Karpas-422 (cell line): ENCODE results near the gene PDE11A. TPM values are rescaled to one million over a fixed set of nuclear protein-coding genes. Genes with fewer than 3 reads are reported as not detected.

Experiments
- DNase-seq: peaks from one replicate; pipeline ENCODE4 v3.0.0-alpha.2; 2015
- H2AFZ ChIP-seq: fragments of 200-600 bp; sonication (generic); 2 replicates; pipeline ENCODE4 v1.6.1; 2014; ENCODE audit warnings: antibody characterized with exemption, low read length, mixed read lengths
- H3K27ac ChIP-seq: fragments of 200-600 bp; sonication (generic); 2 replicates; pipeline ENCODE4 v1.5.1; 2014; ENCODE audit warnings: mild to moderate bottlenecking, low read length, moderate library complexity
- H3K27me3 ChIP-seq: fragments of 200-600 bp; sonication (generic); 2 replicates; pipeline ENCODE4 v1.6.1; 2014; ENCODE audit warnings: low read length, mixed read lengths
- H3K36me3 ChIP-seq: fragments of 200-600 bp; sonication (generic); 2 replicates; pipeline ENCODE4 v1.6.1; 2014; ENCODE audit warnings: low read length, mixed read lengths; ENCODE audit not compliant: insufficient read depth
- H3K4me1 ChIP-seq: fragments of 200-600 bp; sonication (generic); 2 replicates; pipeline ENCODE4 v1.6.1; 2014; ENCODE audit warnings: mild to moderate bottlenecking, low read length, mixed read lengths
- H3K4me2 ChIP-seq: fragments of 200-600 bp; sonication (generic); 2 replicates; pipeline ENCODE4 v1.6.1; 2014; ENCODE audit warnings: low read length, low read depth, mild to moderate bottlenecking; ENCODE audit not compliant: poor library complexity, severe bottlenecking
- H3K4me3 ChIP-seq: fragments of 200-600 bp; sonication (generic); 2 replicates; pipeline ENCODE4 v1.5.1; 2014; ENCODE audit warnings: mild to moderate bottlenecking, antibody characterized with exemption, low read length, mixed read lengths
- H3K79me2 ChIP-seq: fragments of 200-600 bp; sonication (generic); 2 replicates; pipeline ENCODE4 v1.6.1; 2014; ENCODE audit warnings: mild to moderate bottlenecking, low read length, mixed read lengths
- H3K9ac ChIP-seq: fragments of 200-600 bp; sonication (generic); 2 replicates; pipeline ENCODE4 v1.6.0; 2014; ENCODE audit warnings: low read length
- H3K9me2 ChIP-seq: fragments of 200-600 bp; sonication (generic), shearing (Covaris generic); replicated peaks from 2 replicates; pipeline ENCODE4 v1.6.0; 2014; ENCODE audit warnings: mild to moderate bottlenecking, low read length, moderate library complexity; ENCODE audit not compliant: insufficient read depth
- H3K9me3 ChIP-seq: fragments of 300-700, 200-600 bp; sonication (generic); 2 replicates; pipeline ENCODE4 v1.6.1; 2014; ENCODE audit warnings: low read length, mixed read lengths
- H4K20me1 ChIP-seq: fragments of 200-600 bp; sonication (generic); 2 replicates; pipeline ENCODE4 v1.6.1; 2014; ENCODE audit warnings: mild to moderate bottlenecking, antibody characterized with exemption, low read length, low read depth; ENCODE audit not compliant: insufficient read depth
- total RNA-seq: library from RNA; depleted of rRNA; stranded (reverse); fragments of >200 nt; shearing (Covaris generic); gene quantifications from 2 replicates; pipeline ENCODE4 v1.2.3, GENCODE V29; 2014; ENCODE audit warnings: low replicate concordance

The PDE11A gene
- total RNA-seq, 1 experiment from 2014 or later, result 0.52 TPM

GRCh38 chr2:177692783-177693269 lies 379.8 kb downstream of the PDE11A start:
- H3K79me2 ChIP-seq, result no peaks in the 10 kb centered on the region
- no peaks in the 10 kb centered on the region for H3K4me1 ChIP-seq
- no peaks in the 10 kb centered on the region for H4K20me1 ChIP-seq
- no peak overlapping the region for H3K4me2 ChIP-seq
- no peak overlapping the region for H3K9ac ChIP-seq
- H3K4me3 ChIP-seq, result no peak overlapping the region
- no peak for DNase-seq
- H3K36me3 ChIP-seq, result no peaks in the 10 kb centered on the region
- no peak overlapping the region for H2AFZ ChIP-seq
- H3K9me3 ChIP-seq, result no peaks in the 10 kb centered on the region
- no peaks in the 10 kb centered on the region for H3K9me2 ChIP-seq
- no peaks in the 10 kb centered on the region for H3K27me3 ChIP-seq
- no peak overlapping the region for H3K27ac ChIP-seq

- no peaks in the 10 kb centered on the region for H3K4me1 ChIP-seq
- H3K27me3 ChIP-seq, result no peaks in the 10 kb centered on the region
- H3K4me3 ChIP-seq, result no peak overlapping the region
- H3K36me3 ChIP-seq, result no peaks in the 10 kb centered on the region
- no peaks in the 10 kb centered on the region for H3K79me2 ChIP-seq
- DNase-seq, result no peak
- H4K20me1 ChIP-seq, result no peaks in the 10 kb centered on the region
- H3K9me3 ChIP-seq, result no peaks in the 10 kb centered on the region
- H3K4me2 ChIP-seq, result no peak overlapping the region
- H3K9me2 ChIP-seq, result no peaks in the 10 kb centered on the region
- H3K9ac ChIP-seq, result no peak overlapping the region
- H2AFZ ChIP-seq, result no peak overlapping the region
- no peak overlapping the region for H3K27ac ChIP-seq
Measured at GRCh38 chr2:177692042-177692782, 380.4 kb downstream of the PDE11A start.

- Histone ChIP-seq H3K9me2 (no peaks in the 10 kb centered on the region), H3K27ac (no peak overlapping the region), H3K36me3 (no peaks in the 10 kb centered on the region), H3K4me3 (no peak overlapping the region), H3K4me2 (no peak overlapping the region), H3K79me2 (no peaks in the 10 kb centered on the region), H3K4me1 (no peaks in the 10 kb centered on the region), H3K9me3 (no peaks in the 10 kb centered on the region), H3K27me3 (no peaks in the 10 kb centered on the region), H4K20me1 (no peaks in the 10 kb centered on the region), H3K9ac (no peak overlapping the region), H2AFZ (no peak overlapping the region)
- DNase-seq, result no peak
Measured at GRCh38 chr2:177691177-177691576, 381.4 kb downstream of the PDE11A start.

GRCh38 chr2:177689623-177690022 lies 383.0 kb downstream of the PDE11A start:
- Histone ChIP-seq H2AFZ (no peak overlapping the region), H3K9ac (no peak overlapping the region), H3K27ac (no peak overlapping the region), H4K20me1 (no peaks in the 10 kb centered on the region), H3K9me3 (no peaks in the 10 kb centered on the region), H3K79me2 (no peaks in the 10 kb centered on the region), H3K36me3 (no peaks in the 10 kb centered on the region), H3K4me1 (no peaks in the 10 kb centered on the region), H3K4me3 (no peak overlapping the region), H3K27me3 (no peaks in the 10 kb centered on the region), H3K9me2 (no peaks in the 10 kb centered on the region), H3K4me2 (no peak overlapping the region)
- DNase-seq, result no peak

GRCh38 chr2:177688844-177689243 lies 383.7 kb downstream of the PDE11A start:
- Histone ChIP-seq H3K9ac (no peak overlapping the region), H3K4me1 (no peaks in the 10 kb centered on the region), H3K9me2 (no peaks in the 10 kb centered on the region), H3K4me3 (no peak overlapping the region), H3K79me2 (no peaks in the 10 kb centered on the region), H4K20me1 (no peaks in the 10 kb centered on the region), H3K9me3 (no peaks in the 10 kb centered on the region), H3K27me3 (no peaks in the 10 kb centered on the region), H3K36me3 (no peaks in the 10 kb centered on the region), H3K4me2 (no peak overlapping the region), H3K27ac (no peak overlapping the region), H2AFZ (no peak overlapping the region)
- DNase-seq, result no peak

- no peak overlapping the region for H3K27ac ChIP-seq
- H3K79me2 ChIP-seq, result no peaks in the 10 kb centered on the region
- H3K4me2 ChIP-seq, result no peak overlapping the region
- H3K9me3 ChIP-seq, result no peaks in the 10 kb centered on the region
- no peak for DNase-seq
- H3K4me3 ChIP-seq, result no peak overlapping the region
- H3K36me3 ChIP-seq, result no peaks in the 10 kb centered on the region
- no peaks in the 10 kb centered on the region for H3K4me1 ChIP-seq
- no peaks in the 10 kb centered on the region for H3K9me2 ChIP-seq
- H4K20me1 ChIP-seq, result no peaks in the 10 kb centered on the region
- no peak overlapping the region for H3K9ac ChIP-seq
- no peaks in the 10 kb centered on the region for H3K27me3 ChIP-seq
- no peak overlapping the region for H2AFZ ChIP-seq
Measured at GRCh38 chr2:177683661-177684069, 388.9 kb downstream of the PDE11A start.

- Histone ChIP-seq H3K4me2 (no peak overlapping the region), H3K9me3 (no peaks in the 10 kb centered on the region), H4K20me1 (no peaks in the 10 kb centered on the region), H3K9me2 (no peaks in the 10 kb centered on the region), H3K27me3 (no peaks in the 10 kb centered on the region), H3K27ac (no peak overlapping the region), H3K4me1 (no peaks in the 10 kb centered on the region), H2AFZ (no peak overlapping the region), H3K36me3 (no peaks in the 10 kb centered on the region), H3K9ac (no peak overlapping the region), H3K79me2 (no peaks in the 10 kb centered on the region), H3K4me3 (no peak overlapping the region)
- DNase-seq, result no peak
Measured at GRCh38 chr2:177682836-177683660, 389.5 kb downstream of the PDE11A start.

- H3K9ac ChIP-seq, result no peak overlapping the region
- no peak for DNase-seq
- no peaks in the 10 kb centered on the region for H4K20me1 ChIP-seq
- H3K79me2 ChIP-seq, result no peaks in the 10 kb centered on the region
- no peaks in the 10 kb centered on the region for H3K36me3 ChIP-seq
- H3K9me3 ChIP-seq, result no peaks in the 10 kb centered on the region
- H3K4me2 ChIP-seq, result no peak overlapping the region
- H3K4me3 ChIP-seq, result no peak overlapping the region
- no peak overlapping the region for H2AFZ ChIP-seq
- H3K27me3 ChIP-seq, result no peaks in the 10 kb centered on the region
- no peaks in the 10 kb centered on the region for H3K9me2 ChIP-seq
- H3K4me1 ChIP-seq, result no peaks in the 10 kb centered on the region
- H3K27ac ChIP-seq, result no peak overlapping the region
Measured at GRCh38 chr2:177682006-177682405, 390.6 kb downstream of the PDE11A start.
